NOMO-1 treated with dmso at 0.1 percent for 144 hours (cell line): ENCODE measurements around the gene PLCG2.
A peak's percentile ranks its signal among the peaks of the same experiment; 100 is the strongest.
"Not testable (repeated sequence)": the region's sequence is repeated elsewhere in the genome, so short reads cannot be mapped to it uniquely, and the experiment has no call there.

ENCODE experiments used
- DNase-seq: peaks from one replicate; lab custom pipeline; 2025; ENCODE audit not compliant: unreplicated experiment; lab: John Stamatoyannopoulos, UW

The PLCG2 gene

DNA sequence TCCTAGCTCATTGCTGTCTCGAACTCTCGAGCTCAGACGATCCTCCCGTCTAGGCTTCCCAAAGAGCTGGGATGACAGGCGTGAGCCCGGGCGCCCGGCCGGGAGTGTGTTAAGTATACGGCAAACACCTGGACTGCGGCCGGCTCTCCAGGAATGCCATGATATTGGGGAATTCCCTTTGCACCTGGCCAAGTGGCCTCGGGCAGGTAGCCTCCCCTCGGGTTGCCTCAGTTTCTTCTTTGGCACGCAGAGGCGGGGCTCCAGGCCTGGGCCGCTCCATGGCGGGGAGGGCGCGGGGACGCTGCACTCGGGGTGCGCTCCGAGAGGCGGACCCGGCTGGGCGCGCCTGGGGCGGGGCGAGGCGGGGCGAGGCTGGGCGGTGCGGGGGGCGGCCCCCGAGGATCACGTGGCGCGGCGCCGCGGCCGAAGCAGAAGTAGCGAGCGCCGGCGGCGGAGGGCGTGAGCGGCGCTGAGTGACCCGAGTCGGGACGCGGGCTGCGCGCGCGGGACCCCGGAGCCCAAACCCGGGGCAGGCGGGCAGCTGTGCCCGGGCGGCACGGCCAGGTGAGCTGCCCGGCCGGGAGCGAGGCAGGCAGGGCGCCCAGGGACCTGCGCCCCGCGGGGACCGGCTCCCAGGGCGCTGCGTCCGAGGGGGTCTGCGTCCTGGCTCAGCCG lies at the start of gene PLCG2:
Gene PLCG2 (plus strand): TSS at position 431 of the 675 bp plus-strand sequence. CDS start 6,699 bp downstream, outside the sequence.
- peak; percentile 63 for DNase-seq

DNA sequence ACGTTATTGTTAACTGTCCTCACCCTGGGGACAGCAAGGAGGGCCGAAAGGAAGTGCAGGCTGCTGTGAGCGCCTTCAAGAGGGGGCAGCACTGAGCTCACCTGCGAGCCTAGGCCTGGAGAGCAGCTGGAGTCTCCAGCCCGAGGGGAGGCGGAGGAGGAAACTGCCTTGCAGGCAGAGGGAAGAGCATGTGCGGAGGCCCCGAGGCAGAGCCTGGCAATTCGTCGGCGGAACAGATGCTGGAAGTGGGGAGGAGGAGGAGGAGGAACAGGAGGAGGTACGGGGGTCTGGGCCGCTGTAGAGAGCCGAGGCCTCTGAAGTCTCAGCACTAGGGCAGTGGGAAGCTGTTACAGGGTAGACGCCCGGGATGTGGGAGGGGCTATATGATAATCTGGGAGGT lies 49.6 kb upstream of the PLCG2 start:
- no peak for DNase-seq

GRCh38 chr16:81730090-81731051 lies 48.7 kb upstream of the PLCG2 start:
- no peak for DNase-seq

GRCh38 chr16:81731649-81732048 lies 47.4 kb upstream of the PLCG2 start:
- no peak for DNase-seq

GRCh38 chr16:81732699-81733098 lies 46.4 kb upstream of the PLCG2 start:
- DNase-seq = no peak

DNA sequence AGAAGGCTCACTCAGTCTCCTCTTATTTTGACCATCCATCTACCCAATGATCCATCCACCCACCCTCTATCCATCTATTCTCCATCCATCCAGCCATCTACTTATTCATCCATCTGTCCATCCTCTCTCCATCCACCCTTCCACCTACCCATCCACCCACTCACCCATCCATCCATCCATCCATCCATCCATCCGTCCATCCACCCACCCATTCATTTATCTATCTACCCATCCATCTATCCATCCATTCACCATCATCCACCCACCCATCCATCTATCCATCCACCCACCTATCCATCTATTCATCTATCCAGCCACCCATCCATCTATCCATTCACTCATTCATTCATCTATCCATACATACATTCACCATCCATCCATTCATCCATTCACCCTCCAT lies 45.8 kb upstream of the PLCG2 start:
- DNase-seq = no peak

- DNase-seq = no peak
These were observed 44.3 kb upstream of the PLCG2 start for GRCh38 chr16:81734632-81735434.

DNA sequence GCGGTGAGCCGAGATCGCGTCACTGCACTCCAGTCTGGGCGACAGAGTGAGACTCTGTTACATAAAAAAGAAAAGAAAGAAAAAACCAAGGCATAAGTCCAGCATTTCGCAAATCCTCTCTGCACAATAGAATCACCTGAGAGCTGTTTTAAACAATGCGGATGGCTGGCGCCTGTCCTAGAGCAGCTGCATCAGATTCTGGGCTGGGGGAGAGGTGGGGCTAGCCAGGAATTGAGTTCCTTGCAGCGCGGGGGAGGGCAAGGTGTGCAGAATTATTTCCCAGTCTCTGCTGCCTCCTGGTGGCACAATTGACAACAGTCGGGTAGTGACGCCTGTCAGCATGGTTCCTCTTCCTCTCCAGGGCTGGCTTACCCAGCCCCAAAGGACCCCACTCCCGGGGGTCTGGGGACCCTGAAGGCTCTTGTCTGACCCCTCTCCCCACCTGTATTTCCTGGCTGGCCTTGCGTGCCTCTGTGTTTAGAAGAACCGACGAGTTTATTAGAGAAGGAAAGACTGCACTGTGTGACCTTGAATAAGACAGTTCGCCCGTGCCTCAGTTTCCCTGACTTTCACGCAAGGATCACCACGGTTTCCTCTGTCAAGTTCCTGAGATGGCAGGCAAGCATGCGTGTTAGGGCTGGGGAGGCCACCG lies 41.1 kb upstream of the PLCG2 start:
- DNase-seq = peak; percentile 63

DNA sequence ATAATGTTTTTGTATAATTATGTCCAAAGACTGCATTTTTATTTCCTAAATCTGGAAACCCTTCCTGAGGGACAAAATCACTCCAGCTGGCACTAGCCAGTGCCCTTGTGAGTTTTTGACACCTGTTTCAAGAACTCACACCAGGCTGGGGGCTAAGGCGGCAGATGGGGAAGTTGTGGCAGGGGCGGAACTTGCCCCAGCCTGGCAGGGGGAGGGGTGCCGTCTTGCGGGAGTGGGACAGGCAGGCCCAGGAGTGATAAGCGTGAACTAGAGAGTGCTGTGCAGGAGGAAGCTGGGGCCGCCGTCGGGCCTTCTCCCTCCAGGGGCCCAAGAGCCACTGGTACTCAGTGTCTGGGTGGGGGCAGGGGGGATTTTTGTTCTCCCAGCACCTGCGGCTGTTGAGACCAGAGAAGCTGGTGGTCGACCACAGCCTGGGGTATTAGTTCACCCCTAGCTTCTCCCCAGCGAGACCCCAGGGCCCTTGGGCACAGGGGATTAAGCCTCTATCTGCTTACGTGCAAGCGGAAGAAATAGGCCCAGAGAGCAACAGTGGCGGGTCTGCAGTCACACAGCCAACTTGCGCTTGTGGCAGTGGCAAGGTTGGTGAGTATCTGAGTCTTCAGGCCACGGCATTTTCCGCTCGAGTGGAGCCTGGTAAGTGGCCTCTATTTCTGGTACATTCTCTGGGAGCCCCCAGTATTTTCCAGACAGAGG lies 40.2 kb upstream of the PLCG2 start:
- DNase-seq = peak; percentile 96

DNA sequence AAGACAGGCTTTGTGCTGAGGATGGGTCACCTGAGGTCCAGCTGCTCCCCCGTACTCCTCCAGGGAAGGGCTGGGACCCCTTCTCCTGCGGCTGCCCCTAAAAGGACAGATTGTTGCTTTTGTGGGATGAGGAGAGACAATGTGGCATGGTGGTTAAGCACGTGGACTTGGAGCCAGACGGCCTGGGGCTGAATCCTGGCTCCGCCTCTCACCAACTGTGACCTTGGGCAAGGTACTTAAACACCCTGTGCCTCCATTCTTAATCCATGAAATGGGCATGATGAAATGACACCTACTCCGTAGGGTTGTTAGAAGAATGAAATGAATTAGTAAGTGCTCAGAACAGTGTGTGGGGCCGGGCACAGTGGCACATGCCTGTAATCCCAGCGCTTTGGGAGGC lies 39.6 kb upstream of the PLCG2 start:
- DNase-seq = peak; percentile 18

DNA sequence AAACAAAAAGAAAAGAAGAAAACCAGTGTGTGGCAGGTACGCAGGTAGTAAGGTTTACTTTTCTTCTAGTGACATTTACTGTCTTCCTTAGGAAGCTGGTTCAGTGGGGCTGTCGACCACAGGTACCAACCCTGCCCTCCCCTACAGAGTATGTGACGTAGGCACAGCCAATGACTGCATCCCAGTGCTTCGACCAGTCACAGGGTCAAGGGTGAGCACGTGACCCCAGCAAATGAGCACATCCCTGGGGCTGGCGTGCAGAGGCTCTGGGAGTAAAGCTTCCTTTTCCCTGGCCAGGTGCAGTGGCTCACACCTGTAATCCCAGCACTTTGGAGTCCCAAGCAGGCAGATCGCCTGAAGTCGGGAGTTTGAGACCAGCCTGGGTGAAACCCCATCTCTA lies 38.9 kb upstream of the PLCG2 start:
- peak; percentile 47 for DNase-seq

DNA sequence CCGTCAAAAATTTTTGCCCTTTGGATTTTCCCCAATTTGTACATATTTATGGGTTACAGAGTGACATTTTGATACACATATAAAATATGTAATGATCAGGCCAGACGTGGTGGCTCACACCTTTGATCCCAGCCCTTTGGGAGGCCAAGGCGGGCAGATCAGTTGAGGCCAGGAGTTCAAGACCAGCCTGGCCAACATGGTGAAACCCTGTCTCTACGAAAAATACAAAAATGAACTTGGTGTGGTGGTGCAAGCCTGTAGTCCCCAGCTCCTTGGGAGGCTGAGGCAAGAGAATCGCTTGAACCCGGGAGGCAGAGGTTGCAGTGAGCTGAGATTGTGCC lies 37.7 kb upstream of the PLCG2 start:
- DNase-seq = not testable (repeated sequence)

GRCh38 chr16:81744385-81744784 lies 34.7 kb upstream of the PLCG2 start:
- DNase-seq = no peak

DNA sequence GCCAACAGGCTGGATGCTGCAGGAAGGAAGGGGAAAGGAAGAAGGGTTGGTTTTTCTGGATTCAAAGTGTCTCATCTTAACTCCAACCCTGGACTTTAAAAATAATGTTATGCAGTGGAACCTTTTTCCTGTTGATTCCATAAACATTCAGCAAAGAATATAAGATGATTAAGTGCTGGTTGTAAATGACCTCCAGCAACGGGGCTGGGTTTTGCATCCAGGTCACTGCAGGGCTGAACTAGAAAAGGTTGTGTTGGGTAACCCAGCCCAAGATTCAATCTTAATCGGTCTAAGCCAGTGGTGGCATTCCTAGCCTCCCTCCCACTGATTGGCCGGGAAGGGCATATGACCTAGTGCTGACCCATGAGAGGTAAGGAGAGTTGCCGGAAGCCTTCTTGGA lies 34.2 kb upstream of the PLCG2 start:
- DNase-seq = no peak

GRCh38 chr16:81745704-81746558 lies 33.2 kb upstream of the PLCG2 start:
- DNase-seq = peak; percentile 19

DNA sequence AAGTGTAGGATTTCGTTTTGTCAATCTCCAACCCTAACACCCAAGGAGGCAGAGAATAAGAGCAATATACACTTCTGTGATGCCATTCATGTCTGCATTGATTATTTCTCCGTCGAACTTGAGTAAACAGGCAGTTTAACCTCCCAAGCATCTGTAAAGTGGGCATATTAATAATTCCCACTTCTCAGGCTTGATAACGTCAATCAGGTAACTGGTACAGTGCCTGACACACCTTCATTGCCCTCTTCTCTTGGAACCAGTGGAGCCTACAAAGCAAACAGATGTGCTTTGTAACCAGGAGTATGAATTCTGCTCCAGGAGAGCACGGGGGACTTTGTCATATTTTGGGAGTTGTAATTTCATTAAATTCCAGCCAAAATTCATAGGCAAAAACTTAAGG lies 32.5 kb upstream of the PLCG2 start:
- DNase-seq = no peak

- DNase-seq = no peak
These were observed 30.5 kb upstream of the PLCG2 start for GRCh38 chr16:81748476-81749198.

GRCh38 chr16:81752225-81752875 lies 26.7 kb upstream of the PLCG2 start:
- peak; percentile 97 for DNase-seq
